H9 (cell line): ENCODE data around the gene C3orf62. TPM values are rescaled to one million over a fixed set of nuclear protein-coding genes. Genes with fewer than 3 reads are reported as not detected.

Source experiments
- DNase-seq: peaks from one replicate; pipeline ENCODE4 v3.0.0-alpha.2; 2017
- H2AFZ ChIP-seq: one replicate; pipeline ENCODE4 v1.6.1; 2013; ENCODE audit warnings: mild to moderate bottlenecking, low read length, control low read depth, moderate library complexity
- H2AK5ac ChIP-seq: 2 replicates; pipeline ENCODE4 v1.6.1; 2013; ENCODE audit warnings: low read length, control low read depth, mixed read lengths; ENCODE audit not compliant: insufficient read length
- H2BK120ac ChIP-seq: one replicate; pipeline ENCODE4 v1.6.1; 2013; ENCODE audit warnings: low read depth, mild to moderate bottlenecking, low read length, control low read depth, inconsistent platforms; ENCODE audit not compliant: poor library complexity, severe bottlenecking
- H2BK12ac ChIP-seq: 2 replicates; pipeline ENCODE4 v1.6.1; 2013; ENCODE audit warnings: low read length, control low read depth, mixed read lengths, low read depth; ENCODE audit not compliant: insufficient read length
- H2BK15ac ChIP-seq: 2 replicates; pipeline ENCODE4 v1.6.1; 2013; ENCODE audit warnings: low read depth, low read length, control low read depth
- H2BK20ac ChIP-seq: one replicate; pipeline ENCODE4 v1.6.1; 2013; ENCODE audit warnings: low read depth, mild to moderate bottlenecking, low read length, control low read depth, inconsistent platforms; ENCODE audit not compliant: poor library complexity, severe bottlenecking
- H2BK5ac ChIP-seq: 2 replicates; pipeline ENCODE4 v1.6.1; 2013; ENCODE audit warnings: low read length, control low read depth, mixed read lengths; ENCODE audit not compliant: insufficient read length
- H3K14ac ChIP-seq: 2 replicates; pipeline ENCODE4 v1.6.1; 2013; ENCODE audit warnings: low read length, control low read depth; ENCODE audit not compliant: insufficient read depth
- H3K18ac ChIP-seq: 2 replicates; pipeline ENCODE4 v1.6.1; 2013; ENCODE audit warnings: low read depth, mild to moderate bottlenecking, mixed read lengths, low read length, control low read depth; ENCODE audit not compliant: insufficient read length
- H3K23ac ChIP-seq: 2 replicates; pipeline ENCODE4 v1.6.1; 2013; ENCODE audit warnings: low read length, control low read depth, mixed read lengths, low read depth; ENCODE audit not compliant: insufficient read length
- H3K23me2 ChIP-seq: 2 replicates; pipeline ENCODE4 v1.6.1; 2013; ENCODE audit warnings: low read depth, mild to moderate bottlenecking, mixed read lengths, low read length, control low read depth; ENCODE audit not compliant: insufficient read length, poor library complexity, severe bottlenecking
- H3K27ac ChIP-seq: 2 replicates; pipeline ENCODE4 v1.5.1; 2013; ENCODE audit warnings: low read length, control low read depth, mixed read lengths, low read depth; ENCODE audit not compliant: insufficient read length
- H3K27me3 ChIP-seq: 2 replicates; pipeline ENCODE4 v1.6.1; 2013; ENCODE audit warnings: low read length, control low read depth, inconsistent platforms; ENCODE audit not compliant: insufficient read depth
- H3K4ac ChIP-seq: 2 replicates; pipeline ENCODE4 v1.6.1; 2013; ENCODE audit warnings: low read depth, mild to moderate bottlenecking, control low read depth, inconsistent platforms, low read length, moderate library complexity
- H3K4me1 ChIP-seq: 2 replicates; pipeline ENCODE4 v1.6.1; 2013; ENCODE audit warnings: low read length, control low read depth, inconsistent platforms; ENCODE audit not compliant: insufficient read depth
- H3K4me2 ChIP-seq: 2 replicates; pipeline ENCODE4 v1.6.1; 2013; ENCODE audit warnings: low read length, control low read depth, mixed read lengths; ENCODE audit not compliant: insufficient read length, insufficient read depth
- H3K56ac ChIP-seq: 2 replicates; pipeline ENCODE4 v1.6.1; 2013; ENCODE audit warnings: low read depth, mild to moderate bottlenecking, mixed read lengths, low read length, control low read depth; ENCODE audit not compliant: insufficient read length
- H3K79me1 ChIP-seq: 2 replicates; pipeline ENCODE4 v1.6.1; 2013; ENCODE audit warnings: low read depth, mild to moderate bottlenecking, moderate library complexity, low read length, control low read depth, inconsistent platforms; ENCODE audit not compliant: insufficient read depth, poor library complexity, severe bottlenecking
- H3K79me2 ChIP-seq: 2 replicates; pipeline ENCODE4 v1.6.1; 2013; ENCODE audit warnings: low read length, control low read depth, inconsistent platforms; ENCODE audit not compliant: insufficient read depth
- H3K9ac ChIP-seq: 2 replicates; pipeline ENCODE4 v1.6.1; 2013; ENCODE audit warnings: low read length, control low read depth, mixed read lengths; ENCODE audit not compliant: insufficient read length; ENCODE audit errors: extremely low read depth
- H3K9me3 ChIP-seq: one replicate; pipeline ENCODE4 v1.6.1; 2013; ENCODE audit warnings: low read depth, low read length, inconsistent platforms; ENCODE audit not compliant: control insufficient read depth
- H3T11ph ChIP-seq: one replicate; pipeline ENCODE4 v1.6.1; 2013; ENCODE audit warnings: mild to moderate bottlenecking, low read length, control low read depth, inconsistent platforms
- H4K20me1 ChIP-seq: one replicate; pipeline ENCODE4 v1.6.1; 2013; ENCODE audit not compliant: control insufficient read depth, insufficient read length, insufficient read depth
- H4K5ac ChIP-seq: 2 replicates; pipeline ENCODE4 v1.6.1; 2013; ENCODE audit warnings: low read depth, mild to moderate bottlenecking, mixed read lengths, low read length, control low read depth; ENCODE audit not compliant: insufficient read length
- H4K8ac ChIP-seq: replicated peaks from 2 replicates; pipeline ENCODE4 v1.6.1; 2013; ENCODE audit warnings: low read length, control low read depth, mixed read lengths, low read depth; ENCODE audit not compliant: insufficient read length
- H4K91ac ChIP-seq: 2 replicates; pipeline ENCODE4 v1.6.1; 2013; ENCODE audit warnings: low read depth, mild to moderate bottlenecking, moderate library complexity, mixed read lengths, low read length, control low read depth; ENCODE audit not compliant: insufficient read length
- H3K27ac Mint-ChIP-seq, 3 experiments: 2 replicates in 2 of 3; 3 replicates in 1 of 3; pipeline ENCODE4 v1.8.0; 2020 to 2021; ENCODE audit warnings: mixed read lengths in 3 of 3, mild to moderate bottlenecking in 1 of 3, moderate library complexity in 1 of 3
- H3K27me3 Mint-ChIP-seq: 2 replicates; pipeline ENCODE4 v1.8.0; 2021; ENCODE audit warnings: low read depth, mild to moderate bottlenecking, moderate library complexity, mixed read lengths
- H3K36me3 Mint-ChIP-seq, 3 experiments: 2 replicates in 2 of 3; 3 replicates in 1 of 3; pipeline ENCODE4 v1.8.0; 2020 to 2021; ENCODE audit warnings: low read depth in 3 of 3, mixed read lengths in 3 of 3; ENCODE audit not compliant: insufficient read depth in 1 of 3
- H3K4me1 Mint-ChIP-seq, 2 experiments: 2 replicates each; pipeline ENCODE4 v1.8.0; 2020; ENCODE audit warnings: mixed read lengths in 2 of 2
- H3K4me3 Mint-ChIP-seq, 2 experiments: 2 replicates in 1 of 2; 3 replicates in 1 of 2; pipeline ENCODE4 v1.8.0; 2020 to 2021; ENCODE audit warnings: mild to moderate bottlenecking in 2 of 2, mixed read lengths in 2 of 2, moderate library complexity in 1 of 2
- H3K9me3 Mint-ChIP-seq, 2 experiments: 2 replicates in 1 of 2; 3 replicates in 1 of 2; pipeline ENCODE4 v1.8.0; 2020; ENCODE audit warnings: mild to moderate bottlenecking in 2 of 2, mixed read lengths in 2 of 2, moderate library complexity in 1 of 2
- CTCF ChIP-seq: fragments of 200-600 bp; sonication (generic); conservative IDR thresholded peaks from 3 replicates; pipeline ENCODE4 v1.8.0; 2021; ENCODE audit warnings: antibody characterized with exemption, mild to moderate bottlenecking
- total RNA-seq: library from RNA; stranded (reverse); gene quantifications from 2 replicates; pipeline ENCODE4 v1.2.1, GENCODE V29; 2021

The C3orf62 gene
- total RNA-seq, 1 experiment from 2014 or later: 4.5 TPM

GRCh38 chr3:49279376-49279775 is 2.3 kb upstream of the C3orf62 start:
- no peak overlapping the region for H2BK12ac ChIP-seq
- no peaks in the 10 kb centered on the region for H3K4me1 ChIP-seq
- no peak overlapping the region for H4K91ac ChIP-seq
- no peaks in the 10 kb centered on the region for H3K79me1 ChIP-seq
- no peak overlapping the region for H3K14ac ChIP-seq
- no peaks in the 10 kb centered on the region for H3K9me3 ChIP-seq
- H3K56ac ChIP-seq: no peak overlapping the region
- H3K27ac ChIP-seq: no peak overlapping the region
- H3K9ac ChIP-seq: no peak overlapping the region
- H4K5ac ChIP-seq: no peak overlapping the region
- H3K4ac ChIP-seq: no peak overlapping the region
- H3K23me2 ChIP-seq: peaks cover 2% of the 10 kb centered on the region
- no peaks in the 10 kb centered on the region for H3K27me3 ChIP-seq
- no peak for TF ChIP-seq CTCF
- Mint-ChIP-seq H3K27me3 (no peaks in the 10 kb centered on the region), H3K4me1 (no peaks in the 10 kb centered on the region), H3K36me3 (peaks cover 16 to 66% (median 39%) of the 10 kb centered on the region in 3 experiments; a peak in 6 of 7 replicates), H3K27ac (no peak overlapping the region), H3K4me3 (no peak overlapping the region), H3K9me3 (no peaks in the 10 kb centered on the region)
- H2BK120ac ChIP-seq: no peak overlapping the region
- H3K18ac ChIP-seq: no peak overlapping the region
- no peak overlapping the region for H3T11ph ChIP-seq
- H3K23ac ChIP-seq: no peak overlapping the region
- H2AK5ac ChIP-seq: no peak overlapping the region
- H2AFZ ChIP-seq: no peak overlapping the region
- no peaks in the 10 kb centered on the region for H4K20me1 ChIP-seq
- no peak for DNase-seq
- no peak overlapping the region for H2BK20ac ChIP-seq
- H4K8ac ChIP-seq: no peak overlapping the region
- no peaks in the 10 kb centered on the region for H3K79me2 ChIP-seq
- no peak overlapping the region for H2BK15ac ChIP-seq
- H2BK5ac ChIP-seq: no peak overlapping the region
- no peak overlapping the region for H3K4me2 ChIP-seq
